Measurements from ENCODE around the gene MMP15.
A peak's percentile ranks its signal among the peaks of the same experiment; 100 is the strongest.

MMP15 gene

DNA sequence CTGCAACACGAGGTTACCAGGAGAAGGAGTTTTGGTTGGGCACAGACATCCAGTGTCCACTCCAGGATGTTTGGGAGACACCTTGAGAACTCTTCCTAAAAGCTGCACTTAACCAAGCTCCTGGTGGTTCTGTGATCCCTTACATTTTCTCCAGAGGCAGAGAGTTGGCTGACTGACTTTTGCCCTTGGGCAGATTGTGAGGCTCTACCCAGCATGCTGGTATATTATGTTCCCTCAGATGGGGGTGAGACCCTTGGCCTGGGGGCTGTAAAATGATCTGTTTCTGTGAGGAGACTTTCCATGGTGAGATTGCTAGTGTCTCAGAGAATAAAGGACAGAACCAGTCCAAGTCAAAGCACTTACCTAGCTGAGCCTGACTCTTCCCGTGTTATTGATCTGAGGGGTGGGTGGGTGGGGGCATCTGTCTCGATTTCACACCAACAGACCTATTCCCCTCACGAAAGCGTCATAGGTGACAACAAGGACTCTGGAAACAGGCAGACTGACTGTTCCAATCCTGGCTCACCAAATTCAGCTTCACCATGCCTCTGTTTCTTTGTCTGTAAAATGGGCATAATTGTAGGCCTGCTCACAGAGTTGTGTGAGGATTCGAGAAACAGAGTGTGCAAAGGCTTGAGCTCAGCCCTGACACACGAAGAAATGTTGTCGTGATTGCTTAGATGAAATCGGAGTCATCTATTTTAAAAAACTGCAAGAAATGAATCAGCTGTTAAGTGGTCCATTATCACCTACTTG lies 12.2 kb upstream of the MMP15 start:
- no peak overlapping the region for H3K27ac ChIP-seq
- no peak overlapping the region for H3K4me3 ChIP-seq

DNA sequence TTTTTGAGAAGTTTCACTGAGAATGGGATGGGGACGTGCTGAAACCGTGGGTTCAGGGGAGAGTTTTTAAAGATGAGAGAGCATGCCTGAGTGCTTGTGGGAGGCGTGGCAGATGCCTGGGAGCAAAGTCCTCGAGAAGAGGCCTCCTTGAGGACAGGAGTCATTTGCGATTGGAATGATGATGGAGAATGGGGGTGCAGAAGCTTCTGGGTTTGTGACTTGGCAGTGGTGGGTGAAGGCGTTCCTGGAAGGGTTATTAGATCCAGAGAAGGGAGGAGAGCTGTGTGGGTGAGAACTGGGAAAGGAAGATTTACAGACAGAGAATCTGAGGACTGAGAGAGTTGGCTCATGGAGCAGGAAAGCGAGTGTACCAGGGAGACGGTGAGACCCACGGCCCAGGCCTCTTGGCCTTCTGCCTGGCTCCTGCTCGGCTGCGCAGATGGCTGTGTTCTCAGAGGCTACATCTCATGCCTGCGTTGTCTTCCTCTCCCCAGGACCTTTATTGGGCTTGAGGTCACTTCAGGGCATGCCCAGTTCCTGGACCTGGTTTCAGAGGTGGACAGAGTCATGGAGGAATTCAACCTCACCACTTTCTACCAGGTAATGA lies 8.6 kb upstream of the MMP15 start:
- Histone ChIP-seq H3K4me3 (no peak overlapping the region), H3K27ac (no peak overlapping the region)

DNA sequence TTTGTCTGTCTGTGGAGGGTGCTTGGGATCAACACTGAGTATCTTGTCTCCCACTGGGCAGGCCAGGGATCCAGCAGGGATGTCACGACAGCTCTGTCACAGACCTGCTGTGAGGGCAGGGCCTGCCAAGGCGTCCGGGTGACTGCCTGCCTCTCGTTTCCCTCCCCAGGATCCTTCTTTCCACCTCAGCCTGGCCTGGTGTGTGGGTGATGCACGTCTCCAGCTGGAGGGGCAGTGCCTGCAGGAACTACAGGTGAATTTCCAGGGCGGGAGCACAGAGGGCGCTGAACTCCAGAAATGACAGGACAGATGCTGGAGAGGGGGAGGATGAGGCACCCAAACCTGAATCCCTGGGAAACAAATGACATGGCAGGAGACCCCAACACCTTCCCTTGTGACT lies 6.8 kb upstream of the MMP15 start:
- Histone ChIP-seq H3K4me3 (no peak overlapping the region), H3K27ac (no peak overlapping the region)

DNA sequence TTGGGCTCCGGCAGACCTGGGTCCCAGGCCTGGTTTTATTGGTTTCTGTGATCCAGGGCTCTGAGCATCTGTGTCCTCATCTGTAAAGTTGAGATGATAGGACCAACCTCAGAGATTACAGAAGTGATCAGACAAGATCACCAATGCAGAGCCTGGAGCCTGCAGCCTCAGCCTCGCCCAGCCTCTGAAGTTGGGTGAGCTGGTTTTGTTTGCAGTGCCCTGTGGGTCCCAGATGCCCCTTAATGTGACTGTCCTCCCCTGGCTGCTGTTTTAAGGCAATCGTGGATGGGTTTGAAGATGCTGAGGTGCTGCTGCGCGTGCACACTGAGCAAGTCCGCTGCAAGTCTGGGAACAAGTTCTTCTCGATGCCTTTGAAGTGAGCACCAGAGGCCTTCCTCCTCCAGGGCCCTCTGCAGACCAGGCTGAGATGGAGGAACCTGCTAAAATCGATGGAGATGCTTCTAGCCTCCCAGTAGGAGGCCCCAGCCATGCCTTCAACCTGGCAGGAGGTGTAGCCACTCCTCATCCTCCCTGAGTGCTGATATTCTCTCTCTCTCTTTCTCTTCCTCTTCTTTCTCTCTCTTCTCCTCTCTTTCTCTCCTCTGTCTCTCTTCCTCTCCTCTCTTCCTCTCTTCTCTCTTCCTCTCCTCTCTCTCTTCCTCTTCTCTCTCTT lies 5.6 kb upstream of the MMP15 start:
- no peak overlapping the region for H3K4me3 ChIP-seq
- no peak overlapping the region for H3K27ac ChIP-seq

DNA sequence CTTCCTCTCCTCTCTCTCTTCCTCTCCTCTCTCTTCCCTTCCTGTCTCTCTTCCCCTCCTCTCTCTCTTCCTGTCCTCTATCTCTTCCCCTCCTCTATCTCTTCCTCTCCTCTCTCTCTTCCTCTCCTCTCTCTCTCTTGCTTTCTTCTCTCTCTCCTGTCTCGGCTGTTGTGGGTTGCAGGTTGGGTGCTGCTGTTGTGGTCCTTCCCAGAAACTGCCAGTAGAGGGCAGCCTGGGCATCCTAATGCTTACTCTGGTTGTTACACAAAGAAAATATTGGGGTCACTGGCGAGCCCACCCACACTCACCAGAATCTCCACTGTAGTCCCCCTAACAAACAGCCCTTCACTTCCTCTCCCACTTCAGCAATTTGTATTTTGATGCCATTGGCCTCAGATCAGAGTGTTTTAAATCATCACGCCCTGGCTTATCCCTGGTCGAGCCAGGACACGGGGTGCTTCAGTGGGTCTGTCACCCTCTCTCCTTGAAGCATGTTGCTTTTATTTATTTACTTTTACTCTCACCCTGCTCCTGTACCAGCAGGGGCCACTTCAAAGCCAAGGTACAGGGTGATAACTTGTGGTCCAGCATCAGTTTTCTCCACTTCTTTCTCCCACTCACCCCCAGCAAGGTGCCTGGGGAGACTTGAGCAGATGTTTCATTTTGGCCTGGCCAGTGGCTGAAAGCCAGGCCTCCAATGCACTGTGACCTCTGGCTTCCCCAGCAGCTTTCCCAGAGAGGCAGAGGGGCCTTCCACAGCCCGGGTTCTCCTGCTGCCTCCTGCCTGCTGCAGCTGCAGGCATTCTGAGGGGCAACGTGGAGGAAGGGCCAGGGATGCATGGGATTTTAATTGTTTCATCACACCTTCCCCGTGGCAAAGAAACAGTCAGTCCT lies 4.7 kb upstream of the MMP15 start:
- Histone ChIP-seq H3K4me3 (no peak overlapping the region), H3K27ac (no peak overlapping the region)

DNA sequence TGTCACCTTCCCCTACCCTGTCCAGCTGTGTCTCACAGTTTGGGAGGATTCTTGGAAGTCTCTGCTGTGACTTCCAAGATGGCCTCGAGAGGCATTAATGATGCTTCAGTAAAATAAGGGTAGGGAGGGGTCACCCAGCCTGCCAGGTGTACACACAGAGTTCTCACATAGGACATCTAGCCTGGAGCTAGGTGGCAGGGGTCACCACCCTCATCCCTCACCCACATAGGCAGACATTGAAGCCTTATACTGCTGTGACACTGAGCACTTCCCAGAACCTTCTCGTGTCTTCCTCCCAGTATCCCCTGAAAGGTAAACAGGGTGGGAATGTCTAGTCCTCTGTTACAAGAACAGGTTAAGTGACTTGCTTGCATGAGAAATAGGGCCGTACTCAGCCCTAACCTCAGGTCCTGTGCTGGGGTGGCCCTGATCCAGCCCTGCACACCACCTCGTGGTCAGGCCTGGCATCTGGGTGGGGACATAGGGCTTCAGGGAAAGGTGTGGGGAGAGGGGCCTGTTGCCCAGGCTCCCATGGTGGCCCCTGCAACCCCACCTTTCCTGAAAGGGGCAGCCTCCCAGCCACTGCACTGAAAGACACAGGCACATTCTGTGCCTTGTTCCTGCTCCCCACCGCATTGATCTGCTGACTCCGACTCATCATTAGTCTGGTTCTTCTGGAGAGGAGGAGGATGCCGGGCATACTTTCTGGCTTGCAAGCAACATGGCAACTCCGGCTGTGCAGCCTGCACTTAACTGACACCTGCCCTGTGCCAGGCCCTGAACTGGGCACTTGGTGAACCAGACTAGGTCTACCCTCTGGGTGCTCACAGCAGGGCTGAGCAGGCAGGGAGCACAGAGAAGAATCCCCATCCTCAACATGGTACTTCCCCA lies 3.6 kb upstream of the MMP15 start:
- peak overlapping the region in 2 of 21 experiments; percentile 3 to 37 for H3K27ac ChIP-seq
- H3K4me3 ChIP-seq = no peak overlapping the region

DNA sequence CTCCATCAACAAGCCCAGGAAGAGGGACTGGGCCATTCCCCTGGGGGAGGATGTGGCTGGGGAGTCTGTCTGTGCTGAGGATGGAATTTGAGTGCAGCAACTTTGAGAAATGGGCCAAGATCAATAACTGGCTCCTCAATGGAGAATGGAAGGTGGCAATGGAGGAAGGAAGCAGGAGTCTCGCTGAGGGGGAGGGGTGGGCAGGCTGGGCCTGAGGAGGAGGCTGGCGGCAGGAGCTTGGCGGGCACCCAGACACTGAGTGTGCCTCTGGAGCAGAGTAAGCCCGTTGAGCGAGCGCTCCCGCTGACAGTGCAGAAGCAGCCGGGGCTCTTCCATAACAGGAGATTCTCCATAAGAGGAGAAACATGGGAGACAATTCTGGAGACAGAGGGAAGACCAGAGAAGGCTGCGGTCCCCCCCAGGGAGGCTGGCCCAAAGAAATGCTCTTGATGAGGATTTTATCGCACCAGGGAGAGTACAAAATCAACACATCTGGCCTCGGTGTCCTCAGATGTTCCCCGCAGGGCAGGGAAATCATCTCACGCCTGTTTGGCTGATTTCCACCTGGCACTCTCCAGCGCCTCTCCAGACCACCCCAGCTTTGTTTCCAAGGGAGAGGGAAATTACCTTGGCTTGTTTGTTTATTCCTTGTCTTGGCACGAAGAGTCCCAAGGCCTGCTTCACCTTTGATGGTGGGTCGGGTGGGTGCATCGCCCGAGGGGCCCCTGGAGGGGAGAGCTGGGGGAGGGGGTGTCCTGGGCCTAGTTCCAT lies 2.8 kb upstream of the MMP15 start:
- no peak overlapping the region for H3K27ac ChIP-seq
- no peak overlapping the region for H3K4me3 ChIP-seq

DNA sequence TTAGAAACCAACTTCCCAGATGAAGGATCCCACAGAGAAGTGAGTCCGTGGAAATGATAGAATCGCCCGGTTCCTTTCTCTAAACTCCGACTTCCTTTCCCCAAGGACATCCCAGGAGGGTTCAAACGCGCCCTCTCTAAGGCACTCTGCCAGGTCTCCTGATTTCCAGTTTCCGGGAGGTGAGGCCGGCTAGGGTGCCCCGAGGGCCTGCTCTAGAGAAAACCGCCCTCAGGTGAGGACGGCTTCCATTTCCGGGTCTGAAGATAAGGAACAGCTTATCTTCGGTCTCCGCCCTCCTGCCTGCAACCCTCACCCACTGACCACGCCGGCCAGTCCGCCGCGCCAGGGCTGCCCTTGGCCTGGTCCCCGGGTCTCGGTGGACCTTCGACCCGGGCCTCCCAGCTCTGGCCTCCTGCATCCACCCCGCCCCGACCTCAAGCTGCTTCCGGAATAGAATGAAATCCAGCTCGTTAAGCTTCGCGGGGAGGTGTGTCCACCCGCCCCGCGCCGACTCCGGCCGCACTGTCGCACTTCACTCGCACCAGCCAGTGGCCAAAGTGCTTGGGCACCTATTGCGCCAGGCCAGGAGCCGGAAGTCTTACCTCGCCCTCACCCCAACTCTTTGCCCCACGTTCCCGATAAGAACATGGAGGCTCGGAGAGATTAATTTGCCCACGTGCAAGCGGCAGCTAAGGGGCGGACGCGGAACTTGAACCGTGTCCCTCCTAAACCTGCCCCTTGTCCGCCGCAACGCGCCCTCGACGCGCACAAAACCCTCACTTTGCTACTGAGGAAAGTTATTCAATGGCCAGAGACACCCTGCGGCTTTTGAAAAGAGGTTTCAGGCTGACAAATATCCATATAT lies 836 bp upstream of the MMP15 start:
- Histone ChIP-seq H3K4me3 (peak overlapping the region; percentile 48 to 81 (median 62)), H3K27ac (peak overlapping the region in 12 of 21 experiments; percentile 16 to 78 (median 60))

DNA sequence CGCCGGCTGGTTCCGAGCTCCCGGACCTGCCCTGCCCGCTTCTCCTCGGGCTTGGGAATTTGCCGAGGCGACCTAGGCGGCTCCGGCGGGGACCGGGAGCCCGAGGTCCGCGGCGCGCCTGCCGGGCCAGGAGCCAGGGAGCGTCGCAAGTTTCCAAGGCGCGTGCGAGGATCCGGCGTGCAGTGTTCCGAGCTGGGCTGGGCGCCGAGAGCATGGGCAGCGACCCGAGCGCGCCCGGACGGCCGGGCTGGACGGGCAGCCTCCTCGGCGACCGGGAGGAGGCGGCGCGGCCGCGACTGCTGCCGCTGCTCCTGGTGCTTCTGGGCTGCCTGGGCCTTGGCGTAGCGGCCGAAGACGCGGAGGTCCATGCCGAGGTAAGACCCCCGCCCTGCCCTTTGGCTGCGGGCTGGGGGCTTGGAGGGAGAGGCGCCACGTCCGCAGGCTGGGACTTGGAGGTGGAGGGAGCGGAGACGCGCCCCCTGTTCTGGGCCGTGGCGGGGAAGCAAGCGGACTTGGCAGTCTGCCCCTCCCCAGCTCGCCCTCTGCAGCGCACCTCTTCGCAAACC lies 668 bp downstream of the MMP15 start:
- H3K27ac ChIP-seq = peak overlapping the region in 19 of 21 experiments; percentile 1 to 82 (median 60)
- peak overlapping the region; percentile 48 to 81 (median 62) for H3K4me3 ChIP-seq

DNA sequence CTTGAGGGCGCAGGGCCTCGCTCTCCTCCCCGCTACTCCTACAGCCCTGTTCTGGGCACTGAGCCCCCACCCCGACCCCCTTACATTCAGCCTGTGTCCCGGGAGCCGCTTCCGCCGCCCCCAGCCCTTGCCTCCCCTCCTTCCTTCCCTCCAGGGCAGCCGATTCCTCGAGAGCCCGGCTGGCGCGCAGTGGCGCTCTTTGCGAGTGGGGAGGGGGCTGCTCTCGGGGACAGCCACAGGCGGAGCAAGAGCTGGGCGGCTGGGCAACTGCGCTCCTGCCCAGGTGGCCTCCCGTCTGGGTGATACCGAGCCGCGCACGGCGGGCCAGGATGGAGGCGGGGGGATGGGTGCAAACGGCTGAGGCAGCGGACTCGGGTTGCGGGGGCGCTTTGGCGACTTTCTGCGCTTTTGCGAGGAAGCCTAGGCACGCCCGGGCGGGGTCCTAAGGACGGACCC lies 1.2 kb downstream of the MMP15 start:
- Histone ChIP-seq H3K27ac (peak overlapping the region in 9 of 21 experiments; percentile 4 to 82 (median 65)), H3K4me3 (peak overlapping the region; percentile 48 to 81 (median 62))

DNA sequence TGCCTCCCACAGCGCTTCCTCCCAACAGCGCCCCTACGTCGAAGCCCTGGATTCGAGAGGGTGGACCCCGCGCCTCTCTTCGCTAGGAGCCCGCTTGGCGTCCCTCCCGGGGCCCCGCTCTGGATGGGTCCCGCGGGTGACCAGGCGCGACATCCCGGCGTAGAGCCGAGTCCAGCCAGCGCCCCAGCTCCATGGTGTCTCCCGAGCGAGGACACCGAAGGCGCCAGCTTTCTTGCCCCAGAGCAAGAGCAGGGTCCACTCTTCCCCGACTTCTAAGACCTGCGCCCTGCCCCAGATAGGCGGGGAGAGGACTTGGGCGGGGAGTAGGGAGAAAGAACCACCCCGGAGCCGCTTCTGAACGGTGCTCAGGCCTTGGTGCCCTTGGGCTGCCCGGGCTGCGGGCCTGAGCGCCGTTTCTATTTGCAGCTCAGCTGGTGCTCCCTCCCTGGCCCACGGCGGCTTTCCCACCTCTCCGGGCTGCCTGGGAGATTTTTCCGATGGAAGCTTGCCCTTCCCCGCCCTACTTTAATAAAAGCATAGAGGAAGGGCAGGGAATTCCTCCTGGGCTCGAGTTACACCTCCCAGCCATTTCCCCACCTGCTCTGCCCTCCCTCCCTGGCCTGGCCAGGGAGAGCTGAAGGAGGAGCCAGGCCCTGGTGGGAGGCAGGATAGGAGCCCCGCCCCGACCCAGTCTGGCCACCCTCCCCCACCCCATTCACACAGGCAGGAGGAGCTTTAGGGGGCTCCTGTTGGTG lies 1.8 kb downstream of the MMP15 start:
- Histone ChIP-seq H3K4me3 (peak overlapping the region; percentile 48 to 81 (median 62)), H3K27ac (peak overlapping the region in 4 of 21 experiments; percentile 20 to 78 (median 46))

DNA sequence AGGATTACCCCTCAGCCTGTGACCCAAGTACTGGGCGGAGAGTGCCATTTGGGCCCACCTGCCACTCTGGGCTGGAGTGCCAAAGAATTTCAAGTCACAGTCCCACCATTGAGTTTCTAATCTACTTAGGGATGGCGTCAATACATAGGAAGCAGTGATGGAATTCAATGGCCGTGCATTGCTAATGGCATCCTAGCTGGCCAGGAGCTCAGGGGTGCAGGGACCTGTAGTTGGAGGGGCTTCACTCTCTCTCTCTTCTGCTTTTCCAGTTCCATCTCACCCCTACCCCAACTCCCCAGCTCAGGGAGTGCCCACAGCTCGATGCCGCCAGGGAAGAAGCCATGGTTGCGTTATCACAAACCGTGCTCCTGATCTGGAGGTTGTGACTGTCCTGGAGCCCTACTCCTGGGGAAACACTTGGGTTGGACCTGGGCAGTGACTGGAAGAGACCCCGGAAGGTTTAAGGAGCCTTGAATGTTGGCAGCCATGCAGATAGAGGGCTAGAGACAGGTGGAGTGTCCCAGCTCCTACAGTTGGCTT lies 2.4 kb downstream of the MMP15 start:
- H3K4me3 ChIP-seq = no peak overlapping the region
- H3K27ac ChIP-seq = no peak overlapping the region

DNA sequence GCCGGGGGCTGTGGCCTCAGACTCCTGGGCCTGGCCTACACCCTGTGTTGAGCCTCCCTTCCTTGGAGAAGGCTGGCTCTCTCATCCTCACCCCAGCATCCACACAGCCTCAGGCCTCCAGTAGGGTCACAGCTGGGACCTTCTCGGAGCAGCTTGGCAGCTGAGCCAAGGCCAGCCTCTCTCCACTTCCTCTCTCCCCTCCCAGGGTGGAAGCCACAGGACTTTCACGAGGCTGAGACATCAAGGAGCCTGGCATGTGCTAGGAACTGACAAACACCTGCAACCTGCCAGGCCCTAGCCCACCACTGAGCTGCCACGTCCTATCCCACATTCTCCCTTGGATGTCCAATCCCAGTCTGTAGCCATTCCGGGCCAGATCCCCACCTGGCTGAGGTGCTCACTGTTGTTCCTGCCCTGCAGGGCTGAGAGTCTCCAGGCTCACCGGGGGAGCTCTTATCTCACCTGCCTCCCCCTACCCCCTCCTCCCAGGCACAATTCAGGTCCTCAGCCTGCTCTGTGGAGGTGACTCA lies 3.1 kb downstream of the MMP15 start:
- no peak overlapping the region for H3K4me3 ChIP-seq
- no peak overlapping the region for H3K27ac ChIP-seq

DNA sequence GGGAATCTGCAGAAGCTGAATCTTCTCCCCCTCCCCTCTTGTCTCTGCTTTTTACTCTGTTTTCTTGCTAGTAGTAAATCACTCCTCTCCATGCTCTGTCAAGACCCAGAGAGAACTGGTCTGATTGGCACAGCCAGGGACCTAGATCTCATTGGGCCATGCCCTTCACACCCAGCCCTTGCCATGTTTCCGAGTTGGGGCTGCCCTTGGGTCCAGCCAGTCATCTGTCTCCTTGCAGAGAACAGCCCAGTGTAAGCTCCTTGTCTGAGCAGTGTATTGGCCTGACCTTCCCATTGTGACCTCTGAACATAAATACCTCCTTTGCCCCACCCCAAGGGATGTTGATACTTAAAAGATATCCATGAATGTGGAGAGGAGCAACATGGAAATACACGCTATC lies 3.9 kb downstream of the MMP15 start:
- H3K27ac ChIP-seq = no peak overlapping the region
- H3K4me3 ChIP-seq = no peak overlapping the region

DNA sequence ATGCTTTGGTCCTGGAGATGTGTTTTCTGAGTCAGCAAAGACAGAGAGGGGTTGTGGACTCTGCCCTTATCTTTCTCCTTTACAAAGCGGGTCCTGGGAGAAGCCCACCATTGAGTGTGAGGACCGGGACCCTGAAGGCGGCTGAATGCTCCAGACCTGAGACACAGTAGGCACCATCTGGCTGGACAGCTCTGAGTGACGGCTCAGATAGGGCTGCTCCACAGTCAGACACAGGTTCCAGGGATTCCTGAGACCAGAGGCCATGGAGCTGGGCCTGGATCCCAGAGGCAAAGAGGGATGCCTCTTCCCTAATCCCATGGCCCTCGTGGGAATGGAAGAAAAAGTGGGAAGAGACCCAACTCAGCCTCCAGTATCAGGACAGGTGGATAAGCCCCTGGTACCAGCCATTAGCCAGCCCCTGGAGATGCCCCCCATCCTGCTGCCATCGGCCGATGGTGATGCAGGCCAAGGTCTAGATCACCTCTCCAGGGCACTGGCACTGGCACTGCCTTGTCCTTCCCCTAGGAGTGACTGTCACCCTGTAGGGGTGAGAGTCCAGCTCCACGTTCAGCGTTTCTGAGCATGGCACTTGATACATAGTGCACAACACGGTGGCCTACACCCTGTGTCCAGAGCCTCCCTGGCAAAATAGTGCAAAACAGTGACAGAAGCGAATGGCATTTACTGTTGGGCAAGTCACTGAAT lies 4.7 kb downstream of the MMP15 start:
- H3K4me3 ChIP-seq = no peak overlapping the region
- H3K27ac ChIP-seq = no peak overlapping the region
